ENCODE results near the gene LONP2. TPM values are rescaled to one million over a fixed set of nuclear protein-coding genes. Genes with fewer than 3 reads are reported as not detected.

LONP2 gene
- total RNA-seq, 1 experiment from 2014 or later, result 41.5 TPM

DNA sequence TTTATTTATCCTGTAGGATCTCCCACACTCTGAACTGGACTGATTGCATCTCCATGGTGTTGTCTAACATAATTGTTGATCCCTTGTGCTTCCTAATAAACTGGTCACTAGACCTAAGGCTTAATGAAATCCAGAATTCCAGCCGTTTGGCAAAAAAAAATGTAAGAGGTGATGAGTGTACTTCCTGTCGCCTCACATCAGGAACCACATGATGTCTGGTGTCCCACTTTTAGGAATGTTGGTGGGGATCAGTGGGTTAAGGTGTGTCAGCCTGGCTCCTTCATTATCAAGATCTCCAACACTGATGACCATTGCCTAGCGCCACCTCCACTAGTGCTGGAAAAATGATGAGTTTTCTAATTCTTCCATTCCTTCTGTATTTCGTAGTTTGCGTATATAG is 18.6 kb upstream of the LONP2 start:
- Histone ChIP-seq H3K4me3 (ENCODE audit: low read length) (no peak overlapping the region), H3K36me3 (ENCODE audit: low read depth, low read length) (no peaks in the 10 kb centered on the region), H3K9ac (ENCODE audit: low read length) (no peak overlapping the region), H3K27ac (ENCODE audit: low read length) (no peak overlapping the region), H3K9me3 (ENCODE audit: low read length) (no peaks in the 10 kb centered on the region), H3K4me2 (ENCODE audit: low read length) (no peak overlapping the region), H2AFZ (ENCODE audit: low read length) (no peak overlapping the region), H3K27me3 (ENCODE audit: low read length) (no peaks in the 10 kb centered on the region), H3F3A (ENCODE audit: low read length, unreplicated experiment) (no peaks in the 10 kb centered on the region), H4K20me1 (ENCODE audit: low read length) (no peaks in the 10 kb centered on the region), H3K4me1 (ENCODE audit: insufficient read depth, low read length) (no peaks in the 10 kb centered on the region), H3K9me2 (replicated peaks; ENCODE audit: low read length) (no peaks in the 10 kb centered on the region), H3K79me2 (ENCODE audit: low read length) (no peaks in the 10 kb centered on the region)
- intact Hi-C loops (cut with micrococcal nuclease), result no loop called here
- POLR2A ChIA-PET (ENCODE audit: unreplicated experiment), result no interaction called here
- no TSS peak for BruUV-seq (replicated peaks)
- DNase-seq (no peak), ATAC-seq (no peak)
- TF ChIP-seq EZH2 (IDR thresholded peaks at IDR 0.05; ENCODE audit: low read length, unreplicated experiment) (no peak), EZH2phosphoT487 (IDR thresholded peaks at IDR 0.05; ENCODE audit: borderline replicate concordance, low read length) (no peak), CTCF (conservative IDR thresholded peaks at IDR 0.05; ENCODE audit: low read depth, low read length) (no peak)
- CTCF ChIA-PET, result no interaction called here

- Histone ChIP-seq H3K9me2 (replicated peaks; ENCODE audit: low read length) (no peaks in the 10 kb centered on the region), H3K27me3 (ENCODE audit: low read length) (no peaks in the 10 kb centered on the region), H3K9me3 (ENCODE audit: low read length) (no peaks in the 10 kb centered on the region), H3K4me3 (ENCODE audit: low read length) (peak overlapping the region; percentile 19; the same call in 1 of the 2 replicates), H3F3A (ENCODE audit: low read length, unreplicated experiment) (no peaks in the 10 kb centered on the region), H4K20me1 (ENCODE audit: low read length) (no peaks in the 10 kb centered on the region), H2AFZ (ENCODE audit: low read length) (peak overlapping the region; percentile 64), H3K36me3 (ENCODE audit: low read depth, low read length) (no peaks in the 10 kb centered on the region), H3K4me1 (ENCODE audit: insufficient read depth, low read length) (peaks cover 7% of the 10 kb centered on the region; the same call in 1 of the 2 replicates), H3K9ac (ENCODE audit: low read length) (no peak overlapping the region), H3K27ac (ENCODE audit: low read length) (peak overlapping the region; percentile 53), H3K79me2 (ENCODE audit: low read length) (no peaks in the 10 kb centered on the region), H3K4me2 (ENCODE audit: low read length) (peak overlapping the region; percentile 74)
- DNase-seq (peak; percentile 20), ATAC-seq (peak; percentile 72)
- ChIA-PET POLR2A (ENCODE audit: unreplicated experiment) (no interaction called here), CTCF (no interaction called here)
- BruUV-seq (replicated peaks), result no TSS peak
- TF ChIP-seq CTCF (conservative IDR thresholded peaks at IDR 0.05; ENCODE audit: low read depth, low read length) (peak; percentile 52), EZH2phosphoT487 (IDR thresholded peaks at IDR 0.05; ENCODE audit: borderline replicate concordance, low read length) (no peak), EZH2 (IDR thresholded peaks at IDR 0.05; ENCODE audit: low read length, unreplicated experiment) (no peak)
- intact Hi-C loops (cut with micrococcal nuclease), result loop anchor here (5.0 kb wide), 1 partner anchor 85 kb away; no protein-coding TSS in a partner anchor
These were observed 12.2 kb upstream of the LONP2 start for GRCh38 chr16:48231727-48232492.

DNA sequence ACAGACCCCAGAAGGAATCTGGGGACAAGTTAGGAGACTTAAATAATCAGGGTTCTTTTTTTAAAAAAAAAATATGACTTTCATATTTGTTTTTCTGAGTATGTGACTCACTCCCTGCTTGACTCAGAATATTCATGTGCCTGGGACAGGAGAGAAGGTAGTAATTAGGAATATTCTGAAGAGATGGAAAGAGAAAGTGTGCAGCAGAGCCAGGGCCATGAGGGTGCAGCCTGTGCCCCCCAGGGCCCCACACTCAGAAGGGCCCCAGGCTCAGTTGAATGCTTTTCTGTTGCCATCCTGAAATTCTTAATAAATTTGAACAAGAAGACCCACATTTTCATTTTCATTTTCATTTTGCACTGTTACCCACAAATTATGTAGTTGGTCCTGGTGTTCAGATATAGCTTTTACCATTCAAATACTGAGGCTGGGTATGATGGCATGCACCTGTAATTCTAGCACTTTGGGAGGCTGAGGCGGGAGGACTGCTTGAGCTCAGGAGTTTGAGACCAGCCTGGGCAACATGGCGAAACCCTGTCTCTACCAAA is 11.5 kb upstream of the LONP2 start:
- H3K79me2 ChIP-seq (ENCODE audit: low read length), result no peaks in the 10 kb centered on the region
- H3K4me3 ChIP-seq (ENCODE audit: low read length), result peak overlapping the region; percentile 19; the same call in 1 of the 2 replicates
- H3K9ac ChIP-seq (ENCODE audit: low read length), result no peak overlapping the region
- intact Hi-C loops (cut with micrococcal nuclease), result loop anchor here (5.0 kb wide), 1 partner anchor 85 kb away; no protein-coding TSS in a partner anchor
- H3K9me2 ChIP-seq (replicated peaks; ENCODE audit: low read length), result no peaks in the 10 kb centered on the region
- no peaks in the 10 kb centered on the region for H3K9me3 ChIP-seq (ENCODE audit: low read length)
- no peaks in the 10 kb centered on the region for H3K36me3 ChIP-seq (ENCODE audit: low read depth, low read length)
- ChIA-PET POLR2A (ENCODE audit: unreplicated experiment) (no interaction called here), CTCF (no interaction called here)
- H3K4me2 ChIP-seq (ENCODE audit: low read length), result peak overlapping the region; percentile 74
- TF ChIP-seq CTCF (conservative IDR thresholded peaks at IDR 0.05; ENCODE audit: low read depth, low read length) (no peak), EZH2 (IDR thresholded peaks at IDR 0.05; ENCODE audit: low read length, unreplicated experiment) (no peak), EZH2phosphoT487 (IDR thresholded peaks at IDR 0.05; ENCODE audit: borderline replicate concordance, low read length) (no peak)
- peak overlapping the region; percentile 53 for H3K27ac ChIP-seq (ENCODE audit: low read length)
- ATAC-seq (peak; percentile 61), DNase-seq (peak; percentile 35)
- no TSS peak for BruUV-seq (replicated peaks)
- H3K4me1 ChIP-seq (ENCODE audit: insufficient read depth, low read length), result peaks cover 7% of the 10 kb centered on the region; the same call in 1 of the 2 replicates
- H3F3A ChIP-seq (ENCODE audit: low read length, unreplicated experiment), result no peaks in the 10 kb centered on the region
- no peaks in the 10 kb centered on the region for H3K27me3 ChIP-seq (ENCODE audit: low read length)
- H4K20me1 ChIP-seq (ENCODE audit: low read length), result no peaks in the 10 kb centered on the region
- H2AFZ ChIP-seq (ENCODE audit: low read length), result peak overlapping the region; percentile 64
